Measurements from ENCODE around the gene TRABD2A. TPM values are rescaled to one million over a fixed set of nuclear protein-coding genes. Genes with fewer than 3 reads are reported as not detected.
"Not testable (repeated sequence)": the region's sequence is repeated elsewhere in the genome, so short reads cannot be mapped to it uniquely, and the experiment has no call there.

TRABD2A gene, protein sequence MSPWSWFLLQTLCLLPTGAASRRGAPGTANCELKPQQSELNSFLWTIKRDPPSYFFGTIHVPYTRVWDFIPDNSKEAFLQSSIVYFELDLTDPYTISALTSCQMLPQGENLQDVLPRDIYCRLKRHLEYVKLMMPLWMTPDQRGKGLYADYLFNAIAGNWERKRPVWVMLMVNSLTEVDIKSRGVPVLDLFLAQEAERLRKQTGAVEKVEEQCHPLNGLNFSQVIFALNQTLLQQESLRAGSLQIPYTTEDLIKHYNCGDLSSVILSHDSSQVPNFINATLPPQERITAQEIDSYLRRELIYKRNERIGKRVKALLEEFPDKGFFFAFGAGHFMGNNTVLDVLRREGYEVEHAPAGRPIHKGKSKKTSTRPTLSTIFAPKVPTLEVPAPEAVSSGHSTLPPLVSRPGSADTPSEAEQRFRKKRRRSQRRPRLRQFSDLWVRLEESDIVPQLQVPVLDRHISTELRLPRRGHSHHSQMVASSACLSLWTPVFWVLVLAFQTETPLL
- total RNA-seq = 6.3 TPM
- long read RNA-seq, transcript TRABD2A-203 (7 exons, 1,975 nt) = major isoform, 20 of 23 reads
- long read RNA-seq, partial matches to known transcripts = 0 of 23 reads
- long read RNA-seq, other reads (novel, unspliced or antisense) = 2 of 23 reads

DNA sequence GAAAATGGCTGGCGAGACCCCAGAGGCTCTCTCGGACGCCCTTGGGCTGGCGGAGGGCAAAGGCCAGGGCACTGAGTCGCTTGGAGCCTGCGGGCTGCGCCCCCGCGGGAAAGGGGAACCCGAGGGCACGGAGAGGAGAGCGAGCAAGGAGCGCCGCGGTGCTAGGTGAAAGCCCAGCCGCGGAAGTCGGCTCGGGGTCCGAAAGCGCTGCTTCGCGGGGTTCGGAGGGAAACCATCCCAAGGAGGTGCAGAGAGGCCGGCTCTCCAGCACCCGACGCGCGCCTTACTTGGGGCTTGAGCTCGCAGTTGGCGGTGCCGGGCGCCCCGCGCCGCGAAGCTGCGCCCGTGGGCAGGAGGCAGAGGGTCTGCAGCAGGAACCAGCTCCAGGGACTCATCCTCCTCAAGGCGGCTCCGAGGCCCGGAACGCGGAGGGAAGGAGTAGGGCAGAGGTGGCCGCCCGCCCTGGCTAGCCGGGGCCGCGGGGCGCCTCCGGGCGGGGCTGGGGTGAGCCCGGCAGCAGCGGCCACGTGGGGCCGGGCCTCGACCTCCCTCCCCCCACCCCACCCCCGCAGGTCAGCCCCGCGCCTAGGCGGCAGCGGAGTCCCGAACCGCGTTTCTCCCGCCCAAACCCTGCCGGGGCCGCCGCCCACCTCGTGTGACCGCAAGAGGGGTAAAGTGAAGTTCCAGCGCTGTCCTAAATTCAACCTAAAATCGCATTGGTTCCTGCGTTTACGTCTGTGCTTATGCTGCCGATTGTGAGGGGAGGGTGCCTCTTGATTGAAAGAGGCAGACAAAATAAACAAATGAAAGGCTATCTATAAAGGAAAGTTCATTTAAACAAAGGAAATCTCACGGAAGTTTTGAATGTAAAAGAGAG, at the start of gene TRABD2A:
Gene TRABD2A, minus strand, starts transcription at position 440 of the 877 bp plus-strand sequence. Its CDS starts 45 bp downstream, at position 395.
- peak; percentile 90 for DNase-seq (ENCODE audit: low spot score)

DNA sequence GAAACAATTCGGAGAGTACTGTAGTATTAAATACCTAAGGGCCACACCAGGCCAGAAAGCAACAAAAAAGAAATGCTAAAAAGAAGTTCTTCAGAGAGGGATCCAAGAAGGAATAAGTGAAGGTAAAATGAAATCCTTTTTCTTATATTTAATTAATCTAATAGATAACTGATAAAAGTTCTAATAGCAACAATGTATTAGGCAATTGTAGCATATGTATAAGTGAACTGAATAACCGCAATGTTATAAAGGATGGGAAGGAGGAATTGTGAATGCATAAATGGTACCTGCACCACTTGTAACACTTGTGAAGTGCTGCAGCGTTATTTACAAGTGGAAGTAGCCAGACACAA, 46.4 kb upstream of the TRABD2A start:
- no peak for DNase-seq (ENCODE audit: low spot score)

DNA sequence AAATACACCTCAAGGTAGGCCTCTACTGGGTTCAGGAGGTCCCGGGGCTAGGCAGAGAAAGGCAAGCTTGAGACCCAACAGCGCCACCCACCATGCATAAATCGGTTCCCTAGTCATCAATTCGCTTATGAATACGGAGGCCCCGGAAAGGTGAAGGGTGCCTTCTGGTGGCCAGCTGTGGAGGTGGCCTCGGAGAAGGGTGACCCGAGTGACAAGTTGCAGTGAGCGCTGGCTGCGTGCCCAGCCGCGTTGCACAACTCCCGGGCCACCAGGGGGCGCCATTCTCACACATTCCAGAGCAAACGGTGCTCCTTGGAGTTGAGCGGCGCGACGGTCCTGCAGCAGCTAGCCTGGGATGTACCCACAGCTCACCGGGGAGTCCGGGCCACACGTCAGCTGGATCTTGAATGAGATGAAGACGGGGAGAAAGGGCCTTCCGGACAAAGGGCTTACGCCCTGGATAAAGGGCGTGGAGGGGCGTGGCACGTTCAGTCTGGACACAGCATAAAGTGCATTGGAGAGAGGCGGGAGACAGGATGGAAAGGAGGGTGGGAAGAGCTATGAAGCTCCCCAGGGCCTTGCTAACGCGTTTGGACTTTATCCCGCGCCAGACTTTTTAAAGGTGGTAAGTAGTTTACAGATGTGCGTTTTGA, 45.0 kb upstream of the TRABD2A start:
- DNase-seq (ENCODE audit: low spot score) = peak; percentile 99

DNA sequence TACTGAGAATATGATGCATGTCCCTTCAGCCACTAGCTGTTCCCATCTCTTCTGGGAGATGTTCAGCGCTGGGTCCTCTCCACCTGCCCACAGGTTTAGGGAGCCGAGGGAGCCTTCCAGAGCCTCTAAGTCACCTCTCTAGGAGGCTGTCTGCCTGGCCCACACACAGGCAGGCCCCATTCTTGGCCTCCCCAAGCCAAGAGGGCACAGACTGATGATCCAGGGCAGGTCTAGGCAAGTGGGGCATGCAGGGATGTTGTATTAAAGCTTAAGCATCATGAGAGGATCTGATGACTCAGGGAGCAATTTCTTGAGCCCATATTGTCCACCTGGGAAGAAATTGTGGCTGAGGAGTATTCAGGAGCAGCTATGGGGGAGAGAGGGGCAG, 44.4 kb upstream of the TRABD2A start:
- DNase-seq (ENCODE audit: low spot score) = peak; percentile 43

DNA sequence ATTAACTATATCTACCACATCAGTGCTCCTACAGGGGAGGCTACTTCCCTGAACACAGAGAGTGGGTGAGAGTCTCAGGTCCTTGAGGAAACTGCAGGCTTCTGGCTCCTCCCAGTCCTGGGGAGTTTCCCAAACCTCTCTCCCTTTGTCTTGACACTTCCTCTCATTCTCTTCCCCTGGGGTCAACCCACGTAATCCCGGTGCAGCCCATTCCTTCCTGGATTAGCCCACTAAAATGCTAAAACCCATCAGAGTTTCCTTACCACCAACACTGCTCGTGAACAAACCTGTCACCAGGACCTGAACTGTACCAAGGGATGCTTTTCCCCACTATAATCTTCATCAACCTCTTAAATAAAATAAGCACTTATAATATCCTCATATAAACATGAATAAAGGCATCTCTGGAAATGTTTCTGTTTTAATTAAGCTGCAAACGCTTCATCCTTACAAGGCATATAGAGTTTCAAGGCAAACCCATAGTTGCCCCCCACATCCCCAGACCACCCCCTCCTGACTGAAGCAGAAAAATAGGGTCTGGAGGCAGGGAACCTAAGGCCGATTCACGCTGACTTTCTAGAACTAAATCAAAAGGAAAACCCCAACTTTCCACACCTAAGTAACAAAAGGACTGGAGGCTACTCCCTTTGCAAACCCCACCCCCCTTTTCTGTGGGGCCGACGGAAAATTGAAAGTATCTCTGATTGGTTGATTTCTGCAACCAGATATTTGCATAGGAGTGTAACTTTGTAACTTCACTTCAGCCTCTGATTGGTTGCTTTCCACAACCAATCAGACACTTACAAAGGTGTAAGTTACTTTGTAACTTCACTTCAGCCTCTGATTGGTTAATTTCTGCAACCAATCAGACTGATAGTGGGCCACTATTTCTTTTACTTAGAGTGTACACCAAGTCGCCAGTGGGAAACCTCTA, 43.6 kb upstream of the TRABD2A start:
- peak; percentile 65 for DNase-seq (ENCODE audit: low spot score)

DNA sequence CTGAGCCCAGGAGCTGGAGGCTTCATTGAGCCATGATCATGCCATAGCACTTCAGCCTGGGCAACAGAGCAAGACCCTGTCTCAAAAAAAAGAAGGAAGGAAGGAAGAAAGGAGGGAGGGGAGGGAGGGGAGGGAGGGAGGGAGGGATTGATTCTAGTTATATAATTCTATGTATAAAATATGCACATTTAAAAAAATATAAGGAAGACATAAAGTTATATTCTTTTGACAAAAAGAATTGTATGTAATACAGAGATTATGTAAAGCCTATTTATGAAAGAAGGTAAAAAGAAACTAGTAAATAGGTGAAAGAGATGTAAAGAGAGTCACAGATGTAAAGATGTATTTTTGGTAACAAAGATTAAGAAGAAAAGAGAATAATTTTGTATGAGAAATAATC, 42.1 kb upstream of the TRABD2A start:
- DNase-seq (ENCODE audit: low spot score) = no peak

DNA sequence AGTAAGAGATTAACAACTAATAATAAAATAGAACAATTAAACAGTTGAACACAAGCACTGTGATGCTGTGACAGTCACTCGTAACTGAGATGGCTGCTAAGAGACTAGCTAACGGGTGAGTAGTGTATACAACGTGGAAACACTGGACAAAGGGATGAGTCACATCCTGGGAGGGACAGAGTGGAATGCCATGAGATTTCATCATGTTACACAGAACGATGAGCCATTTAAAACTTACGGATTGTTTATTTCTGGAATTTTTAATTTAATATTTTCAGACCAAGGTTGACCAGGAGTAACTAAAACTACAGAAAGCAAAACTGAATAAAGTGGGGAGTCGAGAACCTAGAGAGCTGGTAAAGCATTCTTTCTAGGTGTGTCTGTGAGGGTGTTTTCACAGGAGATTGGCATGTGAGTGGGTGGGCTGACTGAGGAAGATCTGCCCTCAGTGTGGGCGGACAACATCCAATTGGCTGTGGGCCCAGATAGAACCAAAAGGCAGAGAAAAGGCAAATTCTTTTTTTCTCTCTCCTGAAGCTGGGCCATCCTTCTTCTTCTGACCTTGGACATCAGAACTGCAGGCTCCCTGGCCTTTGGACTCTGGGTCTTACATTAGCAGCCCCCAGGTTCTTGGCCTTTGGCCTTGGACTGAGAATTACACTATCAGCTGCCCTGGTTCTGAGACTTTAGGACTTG, 39.1 kb upstream of the TRABD2A start:
- DNase-seq (ENCODE audit: low spot score) = no peak

DNA sequence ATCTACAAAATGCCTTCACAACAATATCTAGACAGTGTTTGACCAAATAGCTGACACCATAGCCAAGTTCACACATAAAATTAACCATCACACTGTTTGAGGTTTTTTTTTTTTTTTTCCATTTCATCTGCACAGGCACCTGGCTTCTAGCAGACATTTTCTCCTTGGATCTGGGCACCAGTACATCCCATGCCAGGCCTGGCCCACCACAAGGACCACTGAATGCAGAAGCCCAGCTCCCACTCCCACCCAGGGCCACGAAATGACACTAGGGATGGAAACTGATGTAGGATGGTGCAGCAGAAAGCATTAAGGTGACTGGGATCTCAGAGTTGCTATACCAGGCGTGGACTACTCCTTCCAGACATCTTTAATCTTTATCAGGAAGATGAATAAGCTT, 37.5 kb upstream of the TRABD2A start:
- no peak for DNase-seq (ENCODE audit: low spot score)

DNA sequence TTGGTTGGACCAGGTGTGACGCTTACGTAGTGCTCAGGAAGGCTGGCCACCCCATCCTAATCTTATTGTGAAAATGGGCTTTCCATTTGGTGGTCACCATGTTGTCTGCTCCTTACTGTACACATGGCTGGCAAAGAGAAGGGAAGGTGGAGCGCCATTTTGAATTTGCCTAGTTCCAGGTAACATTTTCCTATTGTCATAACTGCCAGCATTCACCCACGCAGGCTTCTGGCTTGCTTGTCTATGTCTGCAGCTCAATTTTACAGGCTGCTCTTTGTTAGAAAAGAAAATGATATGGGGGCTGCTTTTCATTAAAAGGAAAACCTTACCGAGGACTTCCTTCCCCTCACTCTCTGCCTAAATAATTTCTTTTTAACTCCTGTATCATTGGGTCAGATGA, 36.9 kb upstream of the TRABD2A start:
- DNase-seq (ENCODE audit: low spot score) = not testable (repeated sequence)

DNA sequence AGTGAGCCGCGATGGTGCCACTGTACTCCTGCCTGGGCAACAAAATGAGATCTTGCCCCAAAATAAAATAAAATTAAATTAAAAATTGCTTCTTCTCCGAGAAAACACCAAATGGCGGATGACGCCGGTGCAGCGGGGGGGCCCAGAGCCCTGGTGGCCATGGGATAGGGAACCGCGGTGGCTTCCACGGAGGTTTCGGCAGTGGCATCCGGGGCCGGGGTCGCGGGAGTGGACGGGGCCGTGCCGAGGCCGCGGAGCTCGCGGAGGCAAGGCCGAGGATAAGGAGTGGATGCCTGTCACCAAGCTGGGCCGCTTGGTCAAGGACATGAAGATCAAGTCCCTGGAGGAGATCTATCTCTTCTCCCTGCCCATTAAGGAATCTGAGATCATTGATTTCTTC, 34.8 kb upstream of the TRABD2A start:
- DNase-seq (ENCODE audit: low spot score) = not testable (repeated sequence)

DNA sequence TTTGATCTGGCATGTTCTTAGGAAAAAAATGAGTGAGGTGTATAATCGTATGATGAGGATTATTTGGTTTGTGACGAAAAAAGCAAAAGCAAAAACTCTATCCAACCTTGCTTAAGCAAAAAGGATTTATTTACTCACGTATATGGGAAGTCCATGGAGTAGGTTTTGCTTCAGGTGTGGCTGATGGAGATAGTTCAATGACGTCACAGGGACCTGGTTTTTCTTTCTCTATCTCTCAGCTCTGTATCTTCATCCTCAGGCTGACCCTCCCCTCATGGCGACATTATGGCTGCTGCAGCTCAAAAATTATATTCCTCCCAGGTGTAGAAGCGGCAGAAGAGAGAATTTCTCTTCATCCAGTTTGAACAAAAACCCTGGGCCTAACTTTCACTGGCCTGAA, 33.5 kb upstream of the TRABD2A start:
- DNase-seq (ENCODE audit: low spot score) = no peak

DNA sequence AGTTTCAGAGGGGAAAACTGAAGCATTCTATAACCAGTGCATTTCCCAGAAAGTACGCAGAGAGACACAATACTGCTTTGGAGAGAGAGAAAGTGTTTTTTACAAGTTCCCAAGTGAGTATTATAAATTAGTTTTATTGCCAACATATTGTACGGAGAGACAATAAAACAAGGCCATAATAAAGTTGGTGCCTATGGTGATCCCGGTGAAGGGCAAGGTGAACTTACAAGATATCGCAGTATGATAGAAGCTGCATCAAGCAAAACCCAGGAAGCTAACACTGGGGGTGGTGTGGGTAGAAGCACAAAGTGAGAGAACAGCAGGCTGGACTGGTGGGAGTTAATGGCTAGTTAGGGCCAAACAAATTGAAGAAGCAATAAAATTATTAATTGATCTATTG, 32.1 kb upstream of the TRABD2A start:
- no peak for DNase-seq (ENCODE audit: low spot score)

DNA sequence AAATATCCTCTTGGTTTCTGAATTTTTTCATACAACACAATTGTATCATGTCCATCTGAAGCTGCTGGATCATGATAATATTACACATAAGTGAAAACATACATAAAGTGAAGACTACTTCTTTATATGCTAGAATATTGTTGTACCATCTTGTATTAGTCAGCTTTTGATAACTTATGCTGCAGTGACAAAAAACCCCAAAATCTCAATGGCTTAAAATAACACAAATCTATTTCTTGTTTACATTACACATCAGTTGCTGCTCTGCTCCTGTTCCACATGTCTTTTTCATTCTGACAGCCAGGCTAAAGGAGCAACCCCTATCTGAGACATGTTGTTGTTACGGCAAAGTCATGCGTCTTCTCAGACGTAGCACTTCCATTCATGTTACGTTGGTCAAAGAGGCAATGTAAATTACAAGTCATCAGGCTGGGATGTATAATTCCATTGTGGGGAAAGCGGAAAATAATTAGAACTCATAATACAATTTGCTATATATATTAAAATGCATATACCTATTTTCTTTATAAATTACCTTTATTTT, 30.3 kb upstream of the TRABD2A start:
- DNase-seq (ENCODE audit: low spot score) = no peak

DNA sequence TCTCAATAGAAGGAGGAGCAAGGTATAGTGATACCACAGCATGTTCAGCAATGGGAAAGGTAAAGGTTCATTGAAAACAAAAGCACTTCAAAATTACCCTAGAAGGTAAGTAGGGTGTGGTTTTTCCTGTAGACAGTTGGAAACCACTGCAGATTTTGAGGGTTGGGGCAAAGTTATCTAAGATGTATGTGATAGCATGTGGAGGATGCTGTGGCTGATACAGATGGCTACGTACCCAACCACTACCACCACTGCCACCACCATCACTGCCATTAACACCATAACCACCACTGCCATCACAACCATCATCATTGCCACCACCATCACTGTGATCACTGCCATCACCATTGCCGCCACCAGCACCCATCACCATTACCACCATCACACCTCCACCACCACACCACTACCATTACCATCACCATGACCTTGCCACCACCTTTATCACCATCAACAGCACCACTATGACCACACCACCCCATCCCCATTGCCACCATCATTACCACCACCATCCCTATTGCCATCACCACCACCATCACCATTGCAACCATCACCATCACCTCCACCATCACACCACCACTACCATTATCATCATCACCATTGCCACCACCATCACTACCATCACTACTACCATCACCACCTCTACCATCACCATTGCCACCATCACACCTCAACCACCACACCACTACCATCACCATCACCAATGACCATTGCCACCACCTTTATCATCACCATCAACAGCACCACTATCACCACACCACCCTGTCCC, 28.2 kb upstream of the TRABD2A start:
- DNase-seq (ENCODE audit: low spot score) = no peak

DNA sequence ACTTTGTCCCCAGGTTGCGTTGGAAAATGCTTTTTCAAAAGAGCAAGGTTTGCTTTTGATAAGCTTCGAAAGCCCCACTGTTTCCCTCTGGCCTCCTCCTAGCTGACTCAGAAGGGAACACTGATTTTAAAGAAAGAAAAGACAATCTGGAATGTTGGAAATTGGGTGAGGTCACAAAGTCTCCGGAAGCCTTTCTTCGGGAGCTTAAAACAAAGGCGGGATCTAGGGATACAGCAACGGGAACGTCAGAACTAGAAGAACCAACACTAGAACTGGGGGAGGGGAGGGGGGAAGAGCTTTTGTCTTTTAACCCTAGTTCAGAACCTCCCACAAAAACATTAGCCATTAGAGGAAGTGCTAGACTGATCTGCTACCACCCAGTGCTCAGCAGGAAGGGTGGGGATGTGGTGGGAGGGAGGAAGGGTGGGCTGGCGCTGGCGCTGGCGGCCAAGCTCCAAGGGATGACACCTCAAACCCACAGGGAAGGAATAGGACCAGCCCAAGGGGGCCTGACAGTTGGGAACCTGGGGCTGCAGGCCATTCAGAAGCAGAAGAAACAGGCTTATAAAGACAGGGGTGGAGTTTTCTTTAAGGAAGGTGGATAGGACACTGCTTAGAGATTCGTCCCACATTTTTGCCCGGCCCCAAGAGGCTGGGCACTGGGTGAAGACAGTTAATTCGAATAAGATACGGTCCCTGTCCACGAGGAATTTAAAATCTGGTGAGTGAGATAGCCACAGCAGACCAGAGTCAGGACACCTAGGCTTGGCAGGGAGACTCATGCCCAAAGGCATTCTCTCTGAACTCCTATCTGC, 26.2 kb upstream of the TRABD2A start:
- DNase-seq (ENCODE audit: low spot score) = no peak

DNA sequence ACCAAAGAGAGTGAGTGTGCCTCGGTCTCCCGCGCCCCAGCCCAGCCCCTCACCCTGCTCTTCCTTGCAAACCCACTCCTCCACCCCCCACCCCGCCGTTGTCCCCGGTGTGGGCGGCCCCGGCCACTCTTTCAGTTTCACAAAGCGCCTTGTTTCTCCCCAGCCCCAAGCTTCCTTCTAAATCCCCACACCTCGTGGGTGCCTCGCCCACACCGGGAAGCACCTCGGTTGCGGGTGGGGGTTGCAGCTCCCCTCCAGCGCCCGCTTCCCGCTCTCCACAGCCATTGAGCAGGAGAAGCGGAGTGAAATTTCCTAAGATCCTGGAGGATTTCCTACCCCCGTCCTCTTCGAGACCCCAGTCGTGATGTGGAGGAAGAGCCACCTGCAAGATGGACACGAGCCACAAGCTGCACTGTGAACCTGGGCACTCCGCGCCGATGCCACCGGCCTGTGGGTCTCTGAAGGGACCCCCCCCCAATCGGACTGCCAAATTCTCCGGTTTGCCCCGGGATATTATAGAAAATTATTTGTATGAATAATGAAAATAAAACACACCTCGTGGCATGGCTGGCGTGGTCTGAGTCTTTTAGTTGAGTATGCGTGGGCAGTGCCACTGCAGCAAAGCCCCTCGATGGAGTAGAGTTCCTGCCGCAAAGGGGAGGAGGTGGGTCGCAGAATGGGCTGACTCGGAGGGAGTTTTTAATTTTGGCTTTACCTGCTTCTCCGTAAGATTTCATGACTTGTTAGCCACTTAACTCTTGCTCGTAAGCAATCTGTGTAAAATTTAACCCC, 25.4 kb upstream of the TRABD2A start:
- no peak for DNase-seq (ENCODE audit: low spot score)
